Upper lobe of left lung (tissue), 4 donors: ENCODE measurements around the gene COX19.
A peak's percentile ranks its signal among the peaks of the same experiment; 100 is the strongest.

Experiments
- EP300 ChIP-seq, 4 donors: sonication (generic); formaldehyde crosslinking; IDR thresholded peaks; one replicate each; pipeline ENCODE4 v1.5.1; 2017; ENCODE audit warnings: antibody characterized with exemption in 4 of 4, control low read depth in 2 of 4
- POLR2A ChIP-seq, 4 donors: fragments of 450-650 bp; IDR thresholded peaks; one replicate each; pipeline ENCODE4 v1.5.1; 2016 to 2017; ENCODE audit warnings: antibody characterized with exemption in 4 of 4, mild to moderate bottlenecking in 2 of 4
- POLR2AphosphoS5 ChIP-seq, 2 donors: sonication (generic); formaldehyde crosslinking; IDR thresholded peaks; one replicate each; pipeline ENCODE4 v1.5.1; 2017; ENCODE audit warnings: antibody characterized with exemption in 2 of 2
- TF ChIP-seq, protein P1 (sequence below), 6 experiments: fragments of 450-650 bp in 4 of 6; fragments of 200-600 bp in 2 of 6; sonication (generic) in 2 of 6; IDR thresholded peaks; one replicate each; pipeline ENCODE4 v1.5.1; 2016 to 2019; ENCODE audit warnings: antibody characterized with exemption in 6 of 6

- TF ChIP-seq, protein P1, sequence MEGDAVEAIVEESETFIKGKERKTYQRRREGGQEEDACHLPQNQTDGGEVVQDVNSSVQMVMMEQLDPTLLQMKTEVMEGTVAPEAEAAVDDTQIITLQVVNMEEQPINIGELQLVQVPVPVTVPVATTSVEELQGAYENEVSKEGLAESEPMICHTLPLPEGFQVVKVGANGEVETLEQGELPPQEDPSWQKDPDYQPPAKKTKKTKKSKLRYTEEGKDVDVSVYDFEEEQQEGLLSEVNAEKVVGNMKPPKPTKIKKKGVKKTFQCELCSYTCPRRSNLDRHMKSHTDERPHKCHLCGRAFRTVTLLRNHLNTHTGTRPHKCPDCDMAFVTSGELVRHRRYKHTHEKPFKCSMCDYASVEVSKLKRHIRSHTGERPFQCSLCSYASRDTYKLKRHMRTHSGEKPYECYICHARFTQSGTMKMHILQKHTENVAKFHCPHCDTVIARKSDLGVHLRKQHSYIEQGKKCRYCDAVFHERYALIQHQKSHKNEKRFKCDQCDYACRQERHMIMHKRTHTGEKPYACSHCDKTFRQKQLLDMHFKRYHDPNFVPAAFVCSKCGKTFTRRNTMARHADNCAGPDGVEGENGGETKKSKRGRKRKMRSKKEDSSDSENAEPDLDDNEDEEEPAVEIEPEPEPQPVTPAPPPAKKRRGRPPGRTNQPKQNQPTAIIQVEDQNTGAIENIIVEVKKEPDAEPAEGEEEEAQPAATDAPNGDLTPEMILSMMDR (IDR thresholded peaks at IDR 0.05), result peak; percentile 23 to 67 (median 60)
- TF ChIP-seq POLR2A (IDR thresholded peaks at IDR 0.05) (no peak), POLR2AphosphoS5 (IDR thresholded peaks at IDR 0.05) (no peak), EP300 (IDR thresholded peaks at IDR 0.05) (no peak)
Measured at GRCh38 chr7:954330-955238, 20.8 kb downstream of the COX19 start, which contains the start of gene ADAP1.
